ENCODE results near the gene BCCIP. TPM values are rescaled to one million over a fixed set of nuclear protein-coding genes. Genes with fewer than 3 reads are reported as not detected.
A peak's percentile ranks its signal among the peaks of the same experiment; 100 is the strongest.

BCCIP gene
- total and polyA plus RNA-seq, 2 of the 8 experiments (the other 6 are each of a cell fraction or from before 2014, with no cell fraction given): 33.9 to 120 TPM

- H2BK12ac ChIP-seq (ENCODE audit: low read depth, low read length): no peak within 1 kb of the TSS
- ChIA-PET POLR2A (ENCODE audit: partially characterized antibody) (no interaction called here), CTCF (ENCODE audit: partially characterized antibody) (interaction anchor here (1.0 kb wide), 1 partner anchor 11 kb away, joined by 3 read pairs; no protein-coding TSS in a partner anchor)
- H3K14ac ChIP-seq (ENCODE audit: insufficient read length): no peak within 1 kb of the TSS
- no peak within 1 kb of the TSS for H3K56ac ChIP-seq (replicated peaks; ENCODE audit: insufficient read length, low read depth, low read length)
- no peak within 1 kb of the TSS for H3K27ac ChIP-seq (ENCODE audit: low read depth, low read length)
- TF ChIP-seq EGR1 (IDR thresholded peaks at IDR 0.05; ENCODE audit: borderline replicate concordance, low read depth, low read length) (no peak), RBBP5 (IDR thresholded peaks at IDR 0.05; ENCODE audit: borderline replicate concordance, low read depth, low read length) (no peak), RAD21 (IDR thresholded peaks at IDR 0.05 in 1 of 2, conservative IDR thresholded peaks at IDR 0.05 in 1 of 2; ENCODE audit: low read depth in 2 of 2, low read length in 2 of 2) (no peak), RXRA (IDR thresholded peaks at IDR 0.05; ENCODE audit: insufficient read depth, low read depth, low read length) (no peak)
- no peaks in the 10 kb centered on the region for H3K27me3 ChIP-seq (replicated peaks in 1 of 4; ENCODE audit: control insufficient read depth in 3 of 4, extremely low read depth in 1 of 4, insufficient read depth in 3 of 4, low read length in 3 of 4)
- no peak within 1 kb of the TSS for H2BK5ac ChIP-seq (ENCODE audit: low read depth, low read length)
- no peak within 1 kb of the TSS for H3K4me3 ChIP-seq (ENCODE audit: extremely low read depth in 1 of 4, insufficient read depth in 2 of 4, low read depth in 3 of 4, low read length in 4 of 4)
- H4K20me1 ChIP-seq (replicated peaks in 1 of 2; ENCODE audit: control insufficient read depth in 1 of 2, insufficient read depth in 2 of 2, low read length in 2 of 2): no peaks in the 10 kb centered on the region
- no peaks in the 10 kb centered on the region for H3K9me3 ChIP-seq (ENCODE audit: insufficient read depth in 2 of 2, low read depth in 1 of 2, low read length in 1 of 2)
- H2BK120ac ChIP-seq (replicated peaks; ENCODE audit: low read depth, low read length): no peak within 1 kb of the TSS
- FAIRE-seq (no peak), DNase-seq (ENCODE audit: low read depth in 1 of 2, low spot score in 2 of 2) (no peak)
- H3K79me2 ChIP-seq (ENCODE audit: control insufficient read depth in 1 of 2, insufficient read depth in 2 of 2, low read length in 2 of 2): no peaks in the 10 kb centered on the region
- WGBS, 2 experiments (ENCODE audit: extremely low coverage in 1 of 2, insufficient coverage in 1 of 2, insufficient read length in 1 of 2, insufficient replicate concordance in 2 of 2, low coverage in 1 of 2, low lambda C conversion rate in 2 of 2, missing lambda C conversion rate in 1 of 2): 92% methylated on average over 22 of the region's 26 CpGs; no CpG with 5 or more reads in 1 of the 2 experiments
- H3K4me1 ChIP-seq (replicated peaks in 1 of 4; ENCODE audit: control insufficient read depth in 3 of 4, insufficient read depth in 4 of 4, low read length in 3 of 4): no peaks in the 10 kb centered on the region
- no peak within 1 kb of the TSS for H3K4me2 ChIP-seq (ENCODE audit: insufficient read depth in 1 of 2, low read depth in 2 of 2, low read length in 2 of 2)
- 0 out of 2 replicates have a peak within 1 kb of the TSS, but pooled peaks have one; percentile 53 for H2AFZ ChIP-seq (ENCODE audit: low read length)
- H3K4ac ChIP-seq (replicated peaks; ENCODE audit: insufficient read length, low read depth, low read length): no peak within 1 kb of the TSS
- peak within 1 kb of the TSS; percentile 16; the same call in 1 of the 2 replicates for H4K8ac ChIP-seq (ENCODE audit: extremely low read depth, insufficient read depth, low read length)
- no peak within 1 kb of the TSS for H3K23ac ChIP-seq (ENCODE audit: insufficient read length)
- no peaks in the 10 kb centered on the region for H3K23me2 ChIP-seq (ENCODE audit: low read depth, low read length)
- H3K9ac ChIP-seq (replicated peaks in 1 of 4; ENCODE audit: extremely low read depth in 1 of 4, low read depth in 3 of 4, low read length in 3 of 4): no peak within 1 kb of the TSS
- no peaks in the 10 kb centered on the region for H3K79me1 ChIP-seq (ENCODE audit: low read depth, low read length)
- no peak within 1 kb of the TSS for H4K5ac ChIP-seq (ENCODE audit: insufficient read length, low read depth, low read length)
- H2AK5ac ChIP-seq (ENCODE audit: low read depth, low read length): no peak within 1 kb of the TSS
- H2BK15ac ChIP-seq (ENCODE audit: low read length): no peak within 1 kb of the TSS
- no peaks in the 10 kb centered on the region for H3K36me3 ChIP-seq (ENCODE audit: control insufficient read depth in 2 of 4, insufficient read depth in 4 of 4, low read length in 3 of 4)
- no peak within 1 kb of the TSS for H2BK20ac ChIP-seq (ENCODE audit: low read length)
- H3K18ac ChIP-seq (ENCODE audit: extremely low read depth, low read length): no peak within 1 kb of the TSS
- H4K91ac ChIP-seq (replicated peaks; ENCODE audit: insufficient read length, low read length): no peak within 1 kb of the TSS
Observed at GRCh38 chr10:125775491-125776106, 47.7 kb upstream of the BCCIP start, which contains the start of gene MMP21. TSS of gene MMP21 (minus strand) at chr10:125775821. CDS start at chr10:125775821, 0 bp downstream.

Data from H1 (cell line).